Progenitor cell of endocrine pancreas (in vitro differentiated cells): ENCODE data around the gene NVL. TPM values are rescaled to one million over a fixed set of nuclear protein-coding genes. Genes with fewer than 3 reads are reported as not detected.

ENCODE experiments used
- DNase-seq: peaks from one replicate; pipeline ENCODE4 v3.0.0; 2021; ENCODE audit warnings: low spot score; ENCODE audit not compliant: unreplicated experiment
- H3K27ac Mint-ChIP-seq: 2 replicates; pipeline ENCODE4 v1.8.0; 2021; ENCODE audit warnings: mild to moderate bottlenecking, moderate library complexity, mixed read lengths
- H3K27me3 Mint-ChIP-seq: 2 replicates; pipeline ENCODE4 v1.8.0; 2021; ENCODE audit warnings: mixed read lengths
- H3K36me3 Mint-ChIP-seq: 2 replicates; pipeline ENCODE4 v1.8.0; 2022; ENCODE audit warnings: mixed read lengths; ENCODE audit not compliant: insufficient read depth
- H3K4me1 Mint-ChIP-seq: 2 replicates; pipeline ENCODE4 v1.8.0; 2021; ENCODE audit warnings: low read depth, mixed read lengths
- H3K4me3 Mint-ChIP-seq: 2 replicates; pipeline ENCODE4 v1.8.0; 2021; ENCODE audit warnings: low read depth, mild to moderate bottlenecking, moderate library complexity, mixed read lengths
- H3K9me3 Mint-ChIP-seq: 2 replicates; pipeline ENCODE4 v1.8.0; 2021; ENCODE audit warnings: low read depth, mixed read lengths
- CTCF ChIP-seq: fragments of 200-600 bp; sonication (generic); IDR thresholded peaks from one replicate; pipeline ENCODE4 v1.5.0; 2021; ENCODE audit warnings: antibody characterized with exemption, mild to moderate bottlenecking; ENCODE audit not compliant: unreplicated experiment
- total RNA-seq: library from RNA; stranded (reverse); gene quantifications from 2 replicates; pipeline ENCODE4 v1.2.1, GENCODE V29; 2021

NVL gene
- total RNA-seq, 1 donor from 2014 or later = 52.5 TPM

DNA sequence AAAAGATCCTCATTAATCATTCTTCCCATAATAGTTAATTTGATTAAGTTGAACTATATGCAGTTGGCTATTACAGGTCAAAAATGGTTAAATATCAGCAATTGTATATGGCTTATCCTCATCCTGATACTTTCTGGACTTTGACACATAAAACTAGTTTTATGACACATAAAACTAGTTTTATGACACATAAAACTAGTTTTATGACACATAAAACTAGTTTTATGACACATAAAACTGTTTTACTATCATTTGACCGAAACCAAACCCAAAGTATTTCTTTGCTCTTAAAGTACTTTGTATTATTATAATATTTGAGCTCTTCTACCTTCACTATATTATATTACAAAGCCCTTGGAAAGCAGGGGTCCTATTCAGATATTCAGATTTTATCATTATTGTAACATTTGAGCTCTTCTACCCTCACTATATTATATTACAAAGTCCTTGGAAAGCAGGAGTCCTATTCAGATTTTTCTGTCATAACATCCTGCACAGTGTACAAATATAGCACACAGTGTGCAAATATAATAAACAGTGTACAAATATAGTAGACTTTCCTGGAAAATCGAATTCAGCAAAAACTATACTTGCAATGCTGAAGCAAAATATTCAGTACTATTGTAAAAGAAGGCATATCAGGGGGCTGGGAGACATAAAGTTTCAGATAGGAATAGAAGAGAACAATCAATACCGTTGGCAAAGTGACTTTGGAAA is 53.0 kb downstream of the NVL start:
- no peak overlapping the region for H3K27ac Mint-ChIP-seq
- no peak overlapping the region for H3K4me3 Mint-ChIP-seq
- H3K9me3 Mint-ChIP-seq = no peaks in the 10 kb centered on the region
- no peaks in the 10 kb centered on the region for H3K27me3 Mint-ChIP-seq
- H3K36me3 Mint-ChIP-seq = peaks cover 16% of the 10 kb centered on the region
- no peak for DNase-seq
- no peak for TF ChIP-seq CTCF
- H3K4me1 Mint-ChIP-seq = no peaks in the 10 kb centered on the region

- no peak for TF ChIP-seq CTCF
- no peaks in the 10 kb centered on the region for H3K4me1 Mint-ChIP-seq
- no peaks in the 10 kb centered on the region for H3K27me3 Mint-ChIP-seq
- no peak overlapping the region for H3K27ac Mint-ChIP-seq
- peaks cover 13% of the 10 kb centered on the region for H3K36me3 Mint-ChIP-seq
- DNase-seq = no peak
- H3K9me3 Mint-ChIP-seq = no peaks in the 10 kb centered on the region
- H3K4me3 Mint-ChIP-seq = no peak overlapping the region
These were observed 54.9 kb downstream of the NVL start for GRCh38 chr1:224274970-224275626.

- no peak overlapping the region for H3K27ac Mint-ChIP-seq
- H3K27me3 Mint-ChIP-seq = no peaks in the 10 kb centered on the region
- H3K9me3 Mint-ChIP-seq = no peaks in the 10 kb centered on the region
- DNase-seq = no peak
- no peak for TF ChIP-seq CTCF
- no peaks in the 10 kb centered on the region for H3K4me1 Mint-ChIP-seq
- peaks cover 17% of the 10 kb centered on the region for H3K36me3 Mint-ChIP-seq
- no peak overlapping the region for H3K4me3 Mint-ChIP-seq
These were observed 56.3 kb downstream of the NVL start for GRCh38 chr1:224273641-224274040.

DNA sequence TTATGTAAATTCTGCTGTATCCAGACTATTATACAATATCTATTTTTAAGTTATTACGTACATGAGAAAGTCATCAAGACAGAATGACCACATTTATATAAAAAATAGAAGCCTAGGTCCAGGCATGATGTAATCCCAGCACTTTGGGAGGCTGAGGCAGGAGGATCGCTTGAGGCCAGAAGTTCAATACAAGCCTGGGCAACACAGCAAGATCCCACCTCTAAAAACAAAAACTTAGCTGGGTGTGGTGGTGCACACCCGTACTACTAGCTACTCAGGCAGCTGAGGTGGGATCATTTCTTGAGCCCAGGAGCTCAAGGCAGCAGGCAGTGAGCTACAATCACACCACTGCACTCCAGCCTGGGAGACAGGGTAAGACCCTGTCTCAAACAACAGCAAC is 58.9 kb downstream of the NVL start:
- Mint-ChIP-seq H3K36me3 (peaks cover 15% of the 10 kb centered on the region), H3K4me1 (no peaks in the 10 kb centered on the region), H3K27me3 (no peaks in the 10 kb centered on the region), H3K4me3 (no peak overlapping the region), H3K9me3 (no peaks in the 10 kb centered on the region), H3K27ac (no peak overlapping the region)
- DNase-seq = no peak
- no peak for TF ChIP-seq CTCF

DNA sequence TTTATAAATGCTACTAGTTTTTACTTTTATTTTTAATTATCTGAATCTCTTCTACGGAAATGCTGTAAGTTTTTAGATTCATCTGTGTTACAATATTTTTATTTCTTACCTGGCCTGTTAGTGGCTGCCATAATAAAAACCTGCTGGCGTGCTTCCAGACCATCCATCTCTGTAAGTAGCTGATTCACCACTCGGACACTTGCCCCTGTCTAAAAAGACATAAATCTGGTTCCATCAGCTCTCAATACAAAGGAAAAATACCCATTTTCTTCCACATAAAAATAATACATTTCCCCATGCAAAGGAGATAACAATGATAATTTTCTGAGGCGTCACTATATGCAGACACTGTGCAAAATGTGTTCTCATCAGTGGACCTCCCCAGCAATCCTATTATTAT is 62.0 kb downstream of the NVL start:
- Mint-ChIP-seq H3K36me3 (peaks cover 17% of the 10 kb centered on the region), H3K27me3 (no peaks in the 10 kb centered on the region), H3K27ac (no peak overlapping the region), H3K4me1 (peaks cover under 1% of the 10 kb centered on the region), H3K9me3 (no peaks in the 10 kb centered on the region), H3K4me3 (no peak overlapping the region)
- TF ChIP-seq CTCF = no peak
- DNase-seq = no peak
